Measurements from ENCODE around the gene SLCO2B1. TPM values are rescaled to one million over a fixed set of nuclear protein-coding genes. Genes with fewer than 3 reads are reported as not detected.

The SLCO2B1 gene
- total RNA-seq, 1 experiment from 2014 or later = not detected

GRCh38 chr11:75133976-75134375 is 16.9 kb upstream of the SLCO2B1 start:
- H2BK5ac ChIP-seq (ENCODE audit: insufficient read length, low read length) = no peak overlapping the region
- H3K56ac ChIP-seq (ENCODE audit: insufficient read length, low read depth, low read length) = no peak overlapping the region
- H3T11ph ChIP-seq (ENCODE audit: low read length) = no peak overlapping the region
- no peak overlapping the region for H4K91ac ChIP-seq (ENCODE audit: insufficient read length, low read depth, low read length)
- H4K20me1 ChIP-seq (ENCODE audit: control insufficient read depth, insufficient read depth, insufficient read length) = no peaks in the 10 kb centered on the region
- no peak overlapping the region for H3K4me2 ChIP-seq (ENCODE audit: insufficient read depth, insufficient read length, low read length)
- no peak overlapping the region for H3K4me3 Mint-ChIP-seq
- H3K23me2 ChIP-seq (ENCODE audit: insufficient read length, low read depth, low read length, poor library complexity, severe bottlenecking) = no peaks in the 10 kb centered on the region
- no peak overlapping the region for H2BK15ac ChIP-seq (ENCODE audit: low read depth, low read length)
- H4K5ac ChIP-seq (ENCODE audit: insufficient read length, low read depth, low read length) = no peak overlapping the region
- no peak overlapping the region for H3K14ac ChIP-seq (ENCODE audit: insufficient read depth, low read length)
- H2BK20ac ChIP-seq (ENCODE audit: low read depth, low read length, poor library complexity, severe bottlenecking) = no peak overlapping the region
- no peak overlapping the region for H2AFZ ChIP-seq (ENCODE audit: low read length)
- H3K9me3 ChIP-seq (ENCODE audit: control insufficient read depth, low read depth, low read length) = no peaks in the 10 kb centered on the region
- peaks cover 23% of the 10 kb centered on the region for H3K27me3 Mint-ChIP-seq (ENCODE audit: low read depth)
- TF ChIP-seq CTCF (conservative IDR thresholded peaks at IDR 0.05) = no peak
- H3K79me2 ChIP-seq (ENCODE audit: insufficient read depth, low read length) = no peaks in the 10 kb centered on the region
- H3K27ac Mint-ChIP-seq = no peak overlapping the region
- no peak overlapping the region for H3K18ac ChIP-seq (ENCODE audit: insufficient read length, low read depth, low read length)
- no peak overlapping the region for H2BK12ac ChIP-seq (ENCODE audit: insufficient read length, low read depth, low read length)
- no peak overlapping the region for H2BK120ac ChIP-seq (ENCODE audit: low read depth, low read length, poor library complexity, severe bottlenecking)
- H3K23ac ChIP-seq (ENCODE audit: insufficient read length, low read depth, low read length) = no peak overlapping the region
- no peaks in the 10 kb centered on the region for H3K79me1 ChIP-seq (ENCODE audit: insufficient read depth, low read depth, low read length, poor library complexity, severe bottlenecking)
- peaks cover 0 to 4% (median 0%) of the 10 kb centered on the region in 3 experiments; a peak in 2 of 7 replicates for H3K36me3 Mint-ChIP-seq (ENCODE audit: insufficient read depth in 1 of 3, low read depth in 3 of 3)
- H3K27ac ChIP-seq (ENCODE audit: insufficient read length, low read depth, low read length) = no peak overlapping the region
- H2AK5ac ChIP-seq (ENCODE audit: insufficient read length, low read length) = no peak overlapping the region
- no peaks in the 10 kb centered on the region for H3K27me3 ChIP-seq (ENCODE audit: insufficient read depth, low read length)
- no peak overlapping the region for H4K8ac ChIP-seq (replicated peaks; ENCODE audit: insufficient read length, low read depth, low read length)
- DNase-seq = no peak
- peaks cover 9 to 13% of the 10 kb centered on the region in 2 experiments for H3K9me3 Mint-ChIP-seq
- H3K9ac ChIP-seq (ENCODE audit: extremely low read depth, insufficient read length, low read length) = no peak overlapping the region
- H3K4me1 Mint-ChIP-seq = peaks cover 4 to 7% of the 10 kb centered on the region in 2 experiments
- no peaks in the 10 kb centered on the region for H3K4me1 ChIP-seq (ENCODE audit: insufficient read depth, low read length)
- H3K4ac ChIP-seq (ENCODE audit: low read depth, low read length) = no peak overlapping the region
- no CpG with 5 or more reads among the region's 6 CpGs for WGBS (ENCODE audit: extremely low coverage, insufficient read length, low lambda C conversion rate)

Data from H9 (cell line).